Hypothalamus (tissue), 51 donors: ENCODE results near the gene PLEKHG2.
A peak's percentile ranks its signal among the peaks of the same experiment; 100 is the strongest.

Experiments
- DNase-seq, 51 donors: peaks; one replicate each; lab custom pipeline; 2025; lab: John Stamatoyannopoulos, UW

The PLEKHG2 gene

DNA sequence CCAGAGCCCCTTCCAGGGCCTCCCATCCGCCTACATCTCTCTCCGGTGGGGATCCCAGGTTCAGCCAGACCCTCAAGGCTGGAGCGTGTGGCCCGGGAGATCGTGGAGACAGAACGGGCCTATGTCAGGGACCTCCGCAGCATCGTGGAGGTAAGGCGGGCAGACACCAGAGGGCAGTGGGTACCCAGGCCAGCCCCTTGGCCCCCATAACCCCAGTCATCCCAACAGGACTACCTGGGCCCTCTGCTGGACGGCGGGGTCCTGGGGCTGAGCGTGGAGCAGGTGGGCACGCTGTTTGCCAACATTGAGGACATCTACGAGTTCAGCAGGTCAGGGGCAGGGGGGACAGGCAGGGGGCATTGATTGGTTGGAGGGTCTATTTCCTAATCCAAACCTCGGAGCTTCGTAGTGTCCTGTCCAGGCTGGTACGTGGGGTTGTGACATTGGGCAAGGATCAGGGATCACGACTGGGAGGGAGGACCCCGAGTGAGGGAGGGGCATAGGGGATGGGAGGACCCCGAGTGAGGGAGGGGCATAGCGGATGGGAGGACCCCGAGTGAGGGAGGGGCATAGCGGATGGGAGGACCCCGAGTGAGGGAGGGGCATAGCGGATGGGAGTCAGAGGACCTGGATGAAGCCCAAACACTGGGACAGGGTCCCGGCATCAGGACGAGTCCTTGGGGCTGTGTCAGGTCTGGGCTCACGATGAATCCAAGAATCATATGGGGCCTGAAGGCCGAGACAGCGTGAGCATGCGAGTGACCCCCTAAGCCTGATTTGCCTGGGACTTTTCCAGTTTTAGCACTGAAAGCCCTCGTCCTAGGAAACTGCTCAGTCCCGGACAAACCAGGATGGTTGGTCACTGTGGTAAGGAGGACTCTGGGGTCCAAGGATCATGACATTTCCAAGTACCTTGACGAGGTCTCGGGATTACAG is 2.9 kb downstream of the PLEKHG2 start:
- DNase-seq, result no peak

- DNase-seq, result no peak
These were observed 4.0 kb downstream of the PLEKHG2 start for GRCh38 chr19:39416152-39417120.

GRCh38 chr19:39417463-39418181 is 5.2 kb downstream of the PLEKHG2 start:
- DNase-seq, result no peak

DNA sequence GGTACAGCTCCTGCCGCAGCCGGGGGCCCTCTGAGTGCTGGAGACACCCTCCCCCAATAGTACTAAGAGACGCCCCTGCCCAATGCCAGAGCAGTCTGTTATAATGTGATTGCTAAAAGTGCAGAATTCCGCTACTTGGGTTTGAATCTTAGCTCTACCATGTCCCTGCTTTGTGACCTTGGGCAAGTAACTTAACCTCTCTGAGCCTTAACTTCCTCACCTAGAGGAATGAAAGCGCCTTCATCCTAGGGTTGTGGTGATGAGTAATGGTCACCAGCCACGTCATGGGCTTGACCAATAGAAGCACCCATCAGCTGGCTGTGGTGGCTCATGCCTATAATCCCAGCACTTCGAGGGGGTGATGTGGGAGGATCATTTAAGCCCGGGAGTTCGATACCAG is 6.5 kb downstream of the PLEKHG2 start:
- DNase-seq, result no peak

DNA sequence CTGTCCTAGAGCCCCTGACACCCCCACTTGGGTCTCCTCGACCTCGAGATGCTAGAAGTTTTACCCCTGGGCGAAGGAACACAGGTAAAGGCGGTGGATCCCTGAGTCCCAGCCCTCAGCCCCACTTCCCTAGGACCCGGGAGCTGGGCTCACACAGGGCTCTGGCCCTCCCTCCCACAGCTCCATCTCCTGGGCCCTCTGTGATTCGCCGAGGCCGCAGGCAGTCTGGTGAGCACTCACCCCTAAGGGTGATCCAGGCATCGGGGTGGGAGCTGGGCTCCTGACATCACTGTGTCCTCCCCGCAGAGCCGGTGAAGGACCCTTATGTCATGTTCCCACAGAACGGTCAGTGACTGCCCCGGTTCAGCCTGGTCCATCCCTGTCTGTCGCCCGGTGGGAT is 8.3 kb downstream of the PLEKHG2 start:
- DNase-seq, result no peak

GRCh38 chr19:39422020-39422419 is 9.6 kb downstream of the PLEKHG2 start:
- DNase-seq, result no peak

- DNase-seq, result no peak
These were observed 11.0 kb downstream of the PLEKHG2 start for GRCh38 chr19:39423258-39424086.

GRCh38 chr19:39424934-39425333 is 12.5 kb downstream of the PLEKHG2 start:
- no peak for DNase-seq

DNA sequence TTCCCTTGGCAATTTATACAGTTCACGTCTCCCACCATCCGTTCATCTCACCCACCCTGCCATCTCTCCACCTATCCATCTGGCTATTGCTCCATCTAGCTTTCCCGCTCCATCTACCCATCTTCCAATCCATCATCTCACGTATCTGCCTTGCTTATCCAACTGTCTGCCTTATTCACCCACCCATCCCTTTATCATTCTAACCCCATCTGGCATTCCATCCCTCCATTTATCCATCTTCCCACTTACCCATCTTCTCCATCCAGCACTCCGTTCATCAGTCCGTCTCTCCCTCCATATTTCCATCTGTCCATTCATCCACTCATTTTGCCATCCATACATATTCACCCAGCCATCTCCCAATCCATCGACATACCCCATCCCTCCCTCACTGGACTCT is 13.3 kb downstream of the PLEKHG2 start:
- DNase-seq, result no peak

GRCh38 chr19:39426170-39426569 is 13.7 kb downstream of the PLEKHG2 start:
- no peak for DNase-seq

GRCh38 chr19:39427707-39428106 is 15.2 kb downstream of the PLEKHG2 start:
- no peak for DNase-seq

DNA sequence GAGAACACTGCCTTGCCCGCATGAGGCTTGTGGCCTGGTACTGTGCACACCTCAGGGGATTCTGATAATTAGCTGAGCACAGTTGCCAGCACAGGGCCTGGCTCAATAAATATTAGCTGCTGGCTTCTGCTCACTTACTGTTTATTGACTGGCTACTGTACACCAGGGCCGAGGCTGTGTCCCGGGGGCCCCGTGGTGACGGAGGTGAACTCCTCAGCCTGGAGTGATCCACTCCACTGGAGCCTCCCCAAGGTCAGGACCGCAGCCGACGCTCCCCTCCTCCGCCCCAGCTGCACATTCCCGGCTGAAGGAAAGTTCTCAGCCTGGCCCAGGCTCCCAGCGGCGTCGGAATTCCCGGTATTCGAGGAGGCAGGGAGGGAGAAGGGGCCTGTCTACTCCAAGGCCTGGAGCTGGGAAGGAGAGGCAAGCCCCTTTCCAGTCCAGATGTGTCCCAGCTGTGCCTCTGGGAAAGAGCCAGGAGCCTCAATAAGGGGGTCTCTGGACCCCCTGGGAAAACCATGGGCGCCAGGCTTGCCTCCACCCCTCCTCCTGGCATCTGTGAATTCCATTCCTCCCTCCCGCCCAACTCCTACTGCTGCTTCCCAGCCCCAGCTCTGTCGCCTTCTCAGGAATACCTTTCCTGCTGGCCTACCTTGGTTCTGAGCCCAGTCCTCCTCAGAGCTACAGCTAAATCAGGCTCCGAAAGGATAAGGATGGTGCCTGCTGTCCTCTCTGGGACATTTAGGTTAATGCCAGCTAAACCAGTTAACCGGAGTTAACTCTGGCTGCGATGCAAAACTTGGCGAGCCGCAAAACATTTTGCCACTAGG is 16.0 kb downstream of the PLEKHG2 start:
- peak in 1 of 51 donors; percentile 10 for DNase-seq

- peak in 2 of 51 donors; percentile 20 to 23 for DNase-seq
These were observed 18.5 kb downstream of the PLEKHG2 start for GRCh38 chr19:39430675-39431593.

GRCh38 chr19:39432677-39433025 is 20.2 kb downstream of the PLEKHG2 start:
- no peak for DNase-seq

DNA sequence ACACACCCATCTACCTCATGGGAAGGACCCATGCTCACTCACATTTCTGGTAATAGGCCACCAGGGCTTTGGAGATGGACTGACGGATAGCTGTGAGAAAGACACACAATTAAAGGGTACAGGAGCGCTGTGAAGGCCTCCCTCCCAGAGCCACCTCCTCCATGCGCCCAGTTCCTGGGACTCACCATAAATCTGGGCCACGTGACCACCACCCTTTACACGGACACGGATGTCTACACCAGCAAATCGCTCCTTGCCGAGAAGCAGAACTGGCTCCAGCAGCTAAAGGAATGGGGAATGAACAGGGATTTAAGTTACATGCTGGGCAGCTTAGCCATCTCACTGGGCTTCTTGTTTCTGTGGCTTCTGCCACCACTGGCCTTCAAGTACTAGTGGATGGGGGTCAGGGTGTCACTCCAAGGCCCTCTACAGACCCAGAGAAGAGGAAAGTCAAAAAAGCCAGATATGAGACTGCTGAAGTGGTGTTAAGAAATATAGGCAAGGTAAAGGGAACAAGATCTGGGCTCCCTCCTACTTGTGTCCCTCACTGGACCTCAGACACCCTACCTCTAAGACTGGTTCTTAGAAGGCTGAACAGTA is 21.1 kb downstream of the PLEKHG2 start:
- DNase-seq, result no peak

DNA sequence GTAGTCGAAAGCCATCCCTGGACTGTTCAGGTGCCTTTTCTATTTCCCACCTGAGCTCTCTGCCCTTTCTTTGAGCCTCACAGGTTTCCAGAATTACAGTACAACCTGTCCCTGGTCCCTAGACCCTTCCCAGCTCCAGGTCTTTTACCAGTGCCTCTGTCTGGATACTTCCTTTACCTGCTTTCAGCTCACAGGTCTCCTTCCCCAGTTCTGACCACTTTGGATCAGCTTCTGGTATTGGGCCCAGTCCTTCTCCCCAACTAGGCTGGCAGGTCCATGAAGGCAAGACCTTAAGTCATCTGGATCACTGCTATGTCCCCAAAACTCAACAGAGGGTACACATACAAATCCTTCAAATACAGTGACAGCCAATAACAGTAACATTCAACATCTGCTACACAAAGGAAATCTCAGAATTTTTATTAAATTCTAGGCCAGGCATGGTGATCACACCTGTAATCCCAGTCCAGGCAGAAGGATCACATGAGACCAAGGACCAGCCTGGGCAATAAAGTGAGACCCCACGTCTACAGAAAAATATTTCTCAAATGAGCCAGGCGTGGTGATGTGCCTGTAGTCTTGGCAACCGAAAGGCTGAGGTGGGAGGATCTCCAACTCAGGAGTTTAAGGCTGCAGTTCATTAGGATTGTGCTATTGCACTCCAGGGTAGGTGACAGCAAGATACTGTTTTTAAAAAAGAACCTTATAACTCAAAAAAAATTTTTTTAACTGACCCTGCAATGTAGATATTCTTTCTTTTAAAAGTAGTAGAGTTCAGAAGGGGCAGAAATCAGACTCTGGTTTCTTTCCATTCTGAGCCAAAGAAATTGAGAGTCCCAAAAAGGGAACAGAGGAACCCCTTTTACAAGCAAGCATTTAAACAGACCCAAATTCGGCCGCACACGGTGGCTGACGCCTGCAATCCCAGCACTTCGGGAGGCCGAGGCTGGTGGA is 21.9 kb downstream of the PLEKHG2 start:
- no peak for DNase-seq
